HUES64 (cell line): Measurements from ENCODE around the gene ZXDC.

ENCODE experiments used
- H3K27ac ChIP-seq: 2 replicates; pipeline ENCODE4 v1.7.0; 2013; ENCODE audit warnings: low read depth, low read length, inconsistent platforms
- H3K27me3 ChIP-seq: 2 replicates; pipeline ENCODE4 v1.6.1; 2013; ENCODE audit warnings: mild to moderate bottlenecking, low read length; ENCODE audit not compliant: insufficient read depth
- H3K36me3 ChIP-seq: 2 replicates; pipeline ENCODE4 v1.6.1; 2013; ENCODE audit warnings: mild to moderate bottlenecking, low read length; ENCODE audit not compliant: insufficient read depth
- H3K4me1 ChIP-seq: 2 replicates; pipeline ENCODE4 v1.6.1; 2013; ENCODE audit warnings: mild to moderate bottlenecking, low read length, moderate library complexity; ENCODE audit not compliant: insufficient read depth
- H3K4me3 ChIP-seq: 2 replicates; pipeline ENCODE4 v1.5.1; 2013; ENCODE audit warnings: mild to moderate bottlenecking, low read length, moderate library complexity
- H3K9ac ChIP-seq: 2 replicates; pipeline ENCODE4 v1.6.1; 2013; ENCODE audit warnings: mild to moderate bottlenecking, low read depth, low read length
- H3K9me3 ChIP-seq: 2 replicates; pipeline ENCODE4 v1.6.1; 2013; ENCODE audit warnings: low read depth, low read length; ENCODE audit not compliant: insufficient read depth
- WGBS: fragments of 150-250, 120-280 bp; methylation state at CpG from one replicate; pipeline ENCODE4 v1.1.7; 2013; ENCODE audit warnings: missing lambda C conversion rate; 5-methylcytosine and 5-hydroxymethylcytosine counted together

The ZXDC gene

DNA sequence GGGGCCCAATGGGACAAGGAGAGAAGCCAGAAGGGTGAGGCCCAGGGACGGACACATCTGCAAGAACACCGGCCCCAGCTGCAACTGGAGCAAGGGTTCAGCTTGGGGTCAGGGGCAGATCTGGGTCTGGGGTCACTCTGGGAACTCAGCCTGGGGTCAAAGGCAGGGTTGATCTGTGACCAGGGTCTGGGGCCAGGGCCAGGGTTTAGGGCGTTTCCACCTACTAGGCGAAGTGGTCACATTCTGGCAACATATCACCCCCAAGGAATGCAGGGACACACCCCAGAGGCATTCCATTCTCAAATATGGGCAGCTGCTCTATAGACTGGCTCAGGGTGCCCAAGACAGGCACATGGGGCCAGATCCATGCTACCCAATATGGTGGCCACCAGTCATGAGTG lies 32.9 kb upstream of the ZXDC start:
- WGBS = 93% methylated on average over 4 of the region's 4 CpGs
- no peaks in the 10 kb centered on the region for H3K36me3 ChIP-seq
- no peak overlapping the region for H3K4me3 ChIP-seq
- H3K9me3 ChIP-seq = no peaks in the 10 kb centered on the region
- no peak overlapping the region for H3K27ac ChIP-seq
- no peaks in the 10 kb centered on the region for H3K4me1 ChIP-seq
- no peak overlapping the region for H3K9ac ChIP-seq
- H3K27me3 ChIP-seq = no peaks in the 10 kb centered on the region

DNA sequence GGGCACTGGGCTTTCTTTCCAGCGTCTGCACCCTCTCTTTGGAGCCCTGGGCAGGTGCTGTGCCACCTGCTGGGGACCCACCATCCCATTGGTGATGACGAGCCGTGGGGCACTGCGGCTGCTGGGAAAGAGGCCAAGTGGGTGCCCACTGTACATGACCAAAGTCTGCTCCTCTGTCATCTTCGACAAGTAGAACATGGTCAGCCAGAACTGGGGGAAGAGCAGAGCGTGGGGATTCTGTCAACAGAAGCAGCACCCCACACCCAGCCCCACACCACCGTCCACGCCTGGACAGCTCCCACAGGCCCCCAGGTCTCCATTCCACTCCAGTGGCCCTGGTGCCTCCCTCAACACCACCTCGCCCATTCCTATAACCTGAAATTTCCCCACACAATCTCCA lies 32.2 kb upstream of the ZXDC start:
- WGBS = 93% methylated on average over 9 of the region's 9 CpGs
- no peak overlapping the region for H3K9ac ChIP-seq
- H3K4me1 ChIP-seq = no peaks in the 10 kb centered on the region
- no peaks in the 10 kb centered on the region for H3K9me3 ChIP-seq
- H3K4me3 ChIP-seq = no peak overlapping the region
- H3K27ac ChIP-seq = no peak overlapping the region
- H3K27me3 ChIP-seq = no peaks in the 10 kb centered on the region
- no peaks in the 10 kb centered on the region for H3K36me3 ChIP-seq

GRCh38 chr3:126503701-126504100 lies 28.0 kb upstream of the ZXDC start:
- WGBS = 88% methylated on average over 10 of the region's 10 CpGs
- H3K4me1 ChIP-seq = peaks cover 1% of the 10 kb centered on the region; the same call in 1 of the 2 replicates
- no peaks in the 10 kb centered on the region for H3K27me3 ChIP-seq
- no peaks in the 10 kb centered on the region for H3K9me3 ChIP-seq
- H3K36me3 ChIP-seq = no peaks in the 10 kb centered on the region
- H3K4me3 ChIP-seq = no peak overlapping the region
- H3K9ac ChIP-seq = no peak overlapping the region
- no peak overlapping the region for H3K27ac ChIP-seq

DNA sequence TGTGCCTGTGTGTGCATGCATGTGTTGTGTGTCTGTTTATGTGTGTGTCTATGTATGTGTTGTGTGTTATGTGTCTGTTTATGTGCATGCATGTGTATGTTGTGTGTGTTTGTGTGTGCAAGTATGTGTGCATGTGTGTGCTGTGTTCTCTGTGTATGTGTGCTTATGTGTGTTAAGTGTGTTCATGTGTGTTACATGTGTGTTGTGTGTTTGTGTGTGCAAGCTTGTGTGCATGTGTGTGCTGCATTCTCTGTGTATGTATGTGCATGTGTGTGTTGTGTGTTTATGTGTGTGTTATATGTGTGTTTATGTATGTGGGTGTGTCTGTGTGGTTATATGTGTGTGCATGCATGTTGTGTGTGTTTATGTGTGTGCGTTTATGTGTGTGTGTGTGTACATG lies 27.0 kb upstream of the ZXDC start:
- Histone ChIP-seq H3K4me1 (peaks cover 4% of the 10 kb centered on the region; the same call in 1 of the 2 replicates), H3K36me3 (no peaks in the 10 kb centered on the region), H3K27ac (no peak overlapping the region), H3K27me3 (no peaks in the 10 kb centered on the region), H3K4me3 (no peak overlapping the region), H3K9ac (no peak overlapping the region), H3K9me3 (no peaks in the 10 kb centered on the region)
- WGBS = 89% methylated on average over 1 of the region's 1 CpG

- Histone ChIP-seq H3K4me1 (peaks cover 4% of the 10 kb centered on the region; the same call in 1 of the 2 replicates), H3K27ac (no peak overlapping the region), H3K4me3 (no peak overlapping the region), H3K36me3 (no peaks in the 10 kb centered on the region), H3K9ac (no peak overlapping the region), H3K27me3 (no peaks in the 10 kb centered on the region), H3K9me3 (no peaks in the 10 kb centered on the region)
- WGBS = 75% methylated on average over 7 of the region's 7 CpGs
These were observed 26.0 kb upstream of the ZXDC start for GRCh38 chr3:126501736-126502135.

DNA sequence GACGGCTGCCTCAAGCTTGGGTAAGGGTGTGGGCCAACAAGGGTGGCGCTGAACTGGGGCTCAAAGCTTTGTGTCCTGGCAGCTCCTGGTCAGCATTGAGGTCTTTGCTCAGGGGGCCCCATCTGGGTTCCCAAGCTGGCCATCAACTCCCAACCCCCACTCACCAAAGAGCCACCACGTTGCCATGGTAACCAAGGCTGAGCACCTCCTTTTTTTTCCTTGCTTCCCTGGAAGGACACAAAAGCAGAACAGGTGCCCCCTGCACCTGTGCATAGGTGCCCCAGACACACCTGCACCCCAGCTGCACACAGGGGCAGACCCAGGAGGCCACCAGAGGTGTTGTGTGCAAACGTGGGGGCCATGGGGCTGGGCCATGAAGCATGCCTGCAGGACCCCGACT lies 25.4 kb upstream of the ZXDC start:
- Histone ChIP-seq H3K9ac (no peak overlapping the region), H3K27me3 (no peaks in the 10 kb centered on the region), H3K9me3 (no peaks in the 10 kb centered on the region), H3K4me3 (no peak overlapping the region), H3K4me1 (peaks cover 4% of the 10 kb centered on the region; the same call in 1 of the 2 replicates), H3K27ac (no peak overlapping the region), H3K36me3 (no peaks in the 10 kb centered on the region)
- 82% methylated on average over 5 of the region's 5 CpGs for WGBS

- no peak overlapping the region for H3K4me3 ChIP-seq
- 93% methylated on average over 7 of the region's 7 CpGs for WGBS
- no peak overlapping the region for H3K9ac ChIP-seq
- H3K27me3 ChIP-seq = no peaks in the 10 kb centered on the region
- H3K27ac ChIP-seq = no peak overlapping the region
- peaks cover 4% of the 10 kb centered on the region; the same call in 1 of the 2 replicates for H3K4me1 ChIP-seq
- no peaks in the 10 kb centered on the region for H3K9me3 ChIP-seq
- H3K36me3 ChIP-seq = no peaks in the 10 kb centered on the region
These were observed 24.3 kb upstream of the ZXDC start for GRCh38 chr3:126500016-126500415.

DNA sequence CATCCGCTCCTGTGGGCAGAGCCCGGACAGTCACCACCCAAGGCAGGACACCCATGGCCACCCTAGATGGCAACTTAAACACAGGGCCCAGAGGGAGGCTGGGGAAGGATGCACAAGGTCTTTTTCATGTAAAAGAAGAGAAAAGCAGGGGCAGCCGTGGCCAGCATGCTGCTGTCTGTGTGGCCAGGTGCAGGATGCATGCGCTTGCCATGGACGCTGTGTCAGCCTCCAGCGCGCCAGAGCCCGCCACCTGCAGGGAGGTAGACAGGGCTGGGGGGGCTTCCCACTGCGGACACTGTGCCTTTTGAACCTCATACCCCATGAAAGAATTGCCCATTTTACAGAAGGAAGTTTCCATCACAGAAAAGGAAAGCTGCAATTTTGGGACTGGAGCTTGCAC lies 23.7 kb upstream of the ZXDC start:
- no peak overlapping the region for H3K4me3 ChIP-seq
- H3K27me3 ChIP-seq = no peaks in the 10 kb centered on the region
- H3K9me3 ChIP-seq = no peaks in the 10 kb centered on the region
- peaks cover 4% of the 10 kb centered on the region; the same call in 1 of the 2 replicates for H3K4me1 ChIP-seq
- WGBS = 87% methylated on average over 9 of the region's 9 CpGs
- H3K36me3 ChIP-seq = no peaks in the 10 kb centered on the region
- no peak overlapping the region for H3K9ac ChIP-seq
- no peak overlapping the region for H3K27ac ChIP-seq

- no peak overlapping the region for H3K9ac ChIP-seq
These were observed 23.2 kb upstream of the ZXDC start for GRCh38 chr3:126498929-126499328.

GRCh38 chr3:126498461-126498860 lies 22.8 kb upstream of the ZXDC start:
- WGBS = 64% methylated on average over 4 of the region's 4 CpGs
- Histone ChIP-seq H3K4me1 (peaks cover 4% of the 10 kb centered on the region; the same call in 1 of the 2 replicates), H3K9ac (no peak overlapping the region), H3K4me3 (no peak overlapping the region), H3K9me3 (no peaks in the 10 kb centered on the region), H3K27ac (no peak overlapping the region), H3K36me3 (no peaks in the 10 kb centered on the region), H3K27me3 (no peaks in the 10 kb centered on the region)

More at GRCh38 chr3:126498929-126499328, 23.2 kb upstream of the ZXDC start:
- Histone ChIP-seq H3K27ac (no peak overlapping the region), H3K9me3 (no peaks in the 10 kb centered on the region), H3K27me3 (no peaks in the 10 kb centered on the region), H3K4me1 (peaks cover 4% of the 10 kb centered on the region; the same call in 1 of the 2 replicates), H3K4me3 (no peak overlapping the region), H3K36me3 (no peaks in the 10 kb centered on the region)
- 57% methylated on average over 10 of the region's 10 CpGs for WGBS

GRCh38 chr3:126497956-126498355 lies 22.3 kb upstream of the ZXDC start:
- 94% methylated on average over 6 of the region's 6 CpGs for WGBS

More at GRCh38 chr3:126497956-126498355, 22.3 kb upstream of the ZXDC start:
- Histone ChIP-seq H3K9me3 (no peaks in the 10 kb centered on the region), H3K9ac (no peak overlapping the region), H3K4me1 (peaks cover 4% of the 10 kb centered on the region; the same call in 1 of the 2 replicates), H3K27me3 (no peaks in the 10 kb centered on the region), H3K27ac (no peak overlapping the region), H3K36me3 (no peaks in the 10 kb centered on the region), H3K4me3 (no peak overlapping the region)
